ENCODE results near the gene APIP. TPM values are rescaled to one million over a fixed set of nuclear protein-coding genes. Genes with fewer than 3 reads are reported as not detected.
"Not testable (repeated sequence)": the region's sequence is repeated elsewhere in the genome, so short reads cannot be mapped to it uniquely, and the experiment has no call there.

The APIP gene
- total RNA-seq, 2 experiments from 2014 or later, result 43.6 to 43.7 TPM

DNA sequence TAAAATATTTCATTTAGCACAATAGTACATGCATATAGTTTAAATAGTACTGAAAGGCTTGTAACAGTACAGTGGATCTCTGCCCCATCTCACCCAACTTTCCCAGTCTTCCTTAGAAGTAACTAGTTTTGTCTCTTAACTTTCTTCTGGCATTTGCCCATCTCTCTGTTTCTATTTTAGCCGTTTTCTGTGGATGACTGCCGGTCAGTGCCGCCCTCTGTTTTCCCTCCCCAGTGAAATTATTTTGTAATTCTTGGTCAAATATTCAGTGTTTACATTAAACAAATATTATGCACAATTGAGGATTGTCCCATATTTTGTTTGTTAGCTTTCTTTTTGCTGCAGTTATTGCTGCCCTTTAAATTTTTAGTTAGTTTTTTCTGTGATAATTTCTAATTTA is 8.5 kb upstream of the APIP start:
- Mint-ChIP-seq H3K9me3 (ENCODE audit: low read depth) (no peaks in the 10 kb centered on the region), H3K27ac (no peak overlapping the region), H3K36me3 (ENCODE audit: low read depth) (peaks cover 1% of the 10 kb centered on the region), H3K27me3 (no peaks in the 10 kb centered on the region), H3K4me1 (peaks cover 21% of the 10 kb centered on the region), H3K4me3 (no peak overlapping the region)
- ATAC-seq (no peak), DNase-seq (no peak)
- ChIA-PET POLR2A (no interaction called here), CTCF (interaction anchor here (0.6 to 6.5 kb wide), 24 partner anchors 9 to 560 kb away, joined by 3 to 98 read pairs (median 4); partner anchors contain the start of genes APIP, CD44 and PDHX)
- intact Hi-C loops (cut with DNase I, micrococcal nuclease), result loop anchor here in 1 of 2 experiments (5.0 kb wide), 1 partner anchor 218 kb away; no protein-coding TSS in a partner anchor

DNA sequence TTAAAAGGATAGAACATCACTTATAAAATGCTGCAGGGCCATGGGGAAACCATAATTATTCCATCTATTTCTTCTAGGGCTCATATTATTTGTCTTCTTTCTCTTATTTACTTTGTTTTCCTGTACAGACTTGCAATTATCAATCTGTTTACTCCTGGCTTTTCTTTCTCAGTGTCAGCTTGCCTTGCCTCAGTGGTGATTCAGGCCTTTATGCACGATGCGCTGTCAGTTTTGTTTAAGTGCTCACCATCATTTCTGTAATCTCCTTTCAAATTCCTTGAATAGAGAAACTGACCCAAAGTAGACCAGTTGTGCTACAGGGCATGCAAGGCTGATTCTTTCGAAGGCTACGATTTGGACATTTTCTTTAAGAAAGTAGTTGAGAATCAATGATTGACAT is 5.0 kb upstream of the APIP start:
- CTCF ChIA-PET, result interaction anchor here (0.8 to 6.5 kb wide), 2 partner anchors 471 kb away, joined by 3 to 98 read pairs; no protein-coding TSS in a partner anchor

DNA sequence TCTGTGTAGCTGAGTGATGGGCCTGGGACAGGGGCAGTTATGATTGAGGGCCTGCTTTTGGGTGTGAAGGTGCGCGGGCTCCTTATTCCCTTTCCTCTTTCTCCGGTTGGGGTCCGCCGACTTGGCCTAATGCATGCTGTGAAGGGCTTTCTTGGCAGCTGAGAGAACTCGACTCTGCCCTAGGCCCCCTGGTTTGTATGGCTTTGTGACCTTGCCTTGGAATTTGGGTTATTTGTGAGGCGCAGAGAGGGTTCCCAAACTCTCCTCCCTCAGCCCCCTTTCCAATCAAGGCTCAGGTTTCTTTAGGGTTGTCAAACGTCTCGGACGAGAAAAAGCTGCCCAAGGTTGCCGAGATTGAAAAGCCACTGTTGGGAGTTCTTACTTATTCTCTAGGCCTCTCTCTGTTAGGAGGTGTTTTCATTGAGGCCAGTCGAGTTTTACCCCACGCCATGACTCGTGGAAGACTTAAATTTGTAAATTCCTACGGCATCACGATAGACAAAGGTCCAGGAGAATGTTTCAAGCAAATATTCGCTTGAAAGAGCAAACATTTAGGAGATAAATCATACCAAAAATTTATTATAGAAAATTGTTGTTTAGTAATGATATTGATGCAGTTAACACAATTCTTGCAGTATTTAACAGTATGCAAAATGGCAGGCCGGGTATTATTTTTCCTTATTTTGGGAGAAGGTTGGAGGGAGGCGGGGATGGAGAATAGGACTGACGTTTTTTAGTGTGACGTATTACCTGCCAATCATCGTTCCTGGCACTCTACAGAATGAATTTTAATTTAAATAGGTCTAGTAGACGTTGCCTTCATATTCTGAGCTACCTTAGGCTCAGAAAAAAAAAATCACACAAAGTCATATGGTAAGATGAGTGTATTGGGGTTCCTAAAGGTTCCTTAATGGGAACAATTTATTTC is 928 bp upstream of the APIP start:
- Mint-ChIP-seq H3K9me3 (ENCODE audit: low read depth) (peaks cover 5% of the 10 kb centered on the region), H3K4me1 (peaks cover 41% of the 10 kb centered on the region), H3K27ac (peak overlapping the region; percentile 95), H3K36me3 (ENCODE audit: low read depth) (peaks cover 18% of the 10 kb centered on the region), H3K4me3 (peak overlapping the region; percentile 91), H3K27me3 (no peaks in the 10 kb centered on the region)
- intact Hi-C loops (cut with DNase I, micrococcal nuclease), result loop anchor here (1.0 to 10.0 kb wide), 15 partner anchors 124 to 1590 kb away; partner anchors contain the start of genes CD44 (in 1 of the 2), COMMD9 (in 1 of the 2), NAT10 (in 1 of the 2) and TRIM44 (in 1 of the 2)
- ChIA-PET POLR2A (interaction anchor here (0.7 to 1.7 kb wide), 2 partner anchors 13 to 96 kb away, joined by 3 to 4 read pairs; no protein-coding TSS in a partner anchor), CTCF (interaction anchor here (0.6 to 3.7 kb wide), 9 partner anchors 8 to 1028 kb away, joined by 3 to 13 read pairs (median 3); no protein-coding TSS in a partner anchor)
- no peak for DNase-seq
- no peak for ATAC-seq

More for the DNA sequence above, 5.0 kb upstream of the APIP start:
- H3K9me3 Mint-ChIP-seq (ENCODE audit: low read depth), result no peaks in the 10 kb centered on the region
- ATAC-seq, result no peak
- H3K36me3 Mint-ChIP-seq (ENCODE audit: low read depth), result no peaks in the 10 kb centered on the region
- no peak overlapping the region for H3K4me3 Mint-ChIP-seq
- H3K4me1 Mint-ChIP-seq, result peaks cover 24% of the 10 kb centered on the region
- H3K27me3 Mint-ChIP-seq, result no peaks in the 10 kb centered on the region
- no peak overlapping the region for H3K27ac Mint-ChIP-seq
- intact Hi-C loops (cut with DNase I, micrococcal nuclease), result no loop called here
- POLR2A ChIA-PET, result no interaction called here
- DNase-seq, result no peak

DNA sequence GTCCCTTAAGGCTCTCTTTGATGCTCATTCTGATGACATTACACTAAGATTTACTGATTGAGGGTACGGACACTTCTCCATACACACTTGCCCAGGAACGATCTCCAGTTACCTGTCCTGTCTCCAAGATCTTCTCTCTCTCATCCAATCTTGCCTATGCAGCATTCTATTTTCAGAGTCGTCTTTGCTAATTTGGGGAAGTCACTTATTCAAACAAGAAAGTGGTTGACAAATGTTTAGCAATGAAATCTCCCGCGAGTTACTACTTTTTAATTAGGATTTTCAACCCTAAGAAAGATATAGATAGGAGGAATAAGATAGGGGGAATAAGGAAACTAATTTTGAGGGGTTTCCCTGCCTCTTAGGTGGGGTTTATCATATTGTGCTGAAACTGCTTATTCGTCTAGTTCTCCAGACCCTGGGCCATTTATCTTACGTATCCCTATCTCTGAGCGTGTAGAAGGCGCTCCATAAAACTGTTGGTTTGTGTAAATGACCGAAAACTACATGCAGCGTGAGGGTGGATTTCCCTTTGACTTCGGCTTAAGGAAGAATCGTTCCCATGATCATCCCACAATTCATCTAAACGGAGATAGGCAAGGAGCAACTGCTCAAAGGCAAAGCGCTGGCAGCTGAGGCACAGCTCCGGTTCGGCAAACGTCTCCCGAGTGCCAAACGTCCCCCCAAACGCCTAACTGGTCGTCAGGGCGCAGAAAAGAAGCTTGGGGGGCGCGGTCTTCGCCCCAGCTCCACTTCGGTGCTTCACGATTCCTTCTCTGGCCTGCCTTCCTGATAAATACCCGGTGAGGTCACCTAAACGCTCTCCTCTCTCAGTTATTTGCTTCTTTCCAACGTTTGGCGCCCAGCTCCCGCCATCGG is 804 bp downstream of the APIP start:
- ChIA-PET CTCF (interaction anchor here (0.6 to 3.7 kb wide), 5 partner anchors 10 to 1030 kb away, joined by 3 to 10 read pairs (median 3); no protein-coding TSS in a partner anchor), POLR2A (interaction anchor here (0.9 to 1.7 kb wide), 2 partner anchors 15 to 231 kb away, joined by 4 to 6 read pairs; no protein-coding TSS in a partner anchor)
- H3K27me3 Mint-ChIP-seq, result no peaks in the 10 kb centered on the region
- peaks cover 20% of the 10 kb centered on the region for H3K36me3 Mint-ChIP-seq (ENCODE audit: low read depth)
- peak overlapping the region; percentile 91 for H3K4me3 Mint-ChIP-seq
- H3K4me1 Mint-ChIP-seq, result peaks cover 35% of the 10 kb centered on the region
- ATAC-seq (no peak), DNase-seq (no peak)
- H3K27ac Mint-ChIP-seq, result peak overlapping the region; percentile 95
- H3K9me3 Mint-ChIP-seq (ENCODE audit: low read depth), result peaks cover 5% of the 10 kb centered on the region
- intact Hi-C loops (cut with DNase I, micrococcal nuclease), result loop anchor here (1.0 to 10.0 kb wide), 15 partner anchors 125 to 1592 kb away; partner anchors contain the start of genes CD44 (in 1 of the 2), COMMD9 (in 1 of the 2), NAT10 (in 1 of the 2) and TRIM44 (in 1 of the 2)

DNA sequence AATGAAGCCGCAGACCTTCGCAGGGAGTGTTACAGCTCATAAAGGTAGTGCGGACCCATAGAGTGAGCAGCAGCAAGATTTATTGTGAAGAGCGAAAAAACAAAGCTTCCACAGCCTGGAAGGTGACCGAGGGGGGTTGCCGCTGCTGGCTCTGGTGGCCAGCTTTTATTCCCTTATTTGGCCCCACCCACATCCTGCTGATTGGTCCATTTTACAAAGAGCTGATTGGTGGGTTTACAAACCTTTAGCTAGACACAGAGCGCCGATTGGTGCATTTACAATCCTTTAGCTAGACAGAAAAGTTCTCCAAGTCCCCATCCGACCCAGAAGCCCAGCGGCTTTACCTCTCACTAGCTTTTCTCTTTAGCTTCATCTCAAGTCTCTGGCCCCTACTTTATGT is 2.6 kb downstream of the APIP start:
- H3K4me3 Mint-ChIP-seq; H3K27me3 Mint-ChIP-seq; POLR2A ChIA-PET; H3K27ac Mint-ChIP-seq; DNase-seq; ATAC-seq; H3K9me3 Mint-ChIP-seq (ENCODE audit: low read depth): not testable (repeated sequence)
- H3K4me1 Mint-ChIP-seq, result peaks cover 34% of the 10 kb centered on the region
- CTCF ChIA-PET, result interaction anchor here (3.7 kb wide), 1 partner anchor 12 kb away, joined by 10 read pairs; no protein-coding TSS in a partner anchor
- peaks cover 20% of the 10 kb centered on the region for H3K36me3 Mint-ChIP-seq (ENCODE audit: low read depth)
- intact Hi-C loops (cut with DNase I, micrococcal nuclease), result loop anchor here in 1 of 2 experiments (10.0 kb wide), 2 partner anchors 669 to 1371 kb away; partner anchors contain the start of gene COMMD9

DNA sequence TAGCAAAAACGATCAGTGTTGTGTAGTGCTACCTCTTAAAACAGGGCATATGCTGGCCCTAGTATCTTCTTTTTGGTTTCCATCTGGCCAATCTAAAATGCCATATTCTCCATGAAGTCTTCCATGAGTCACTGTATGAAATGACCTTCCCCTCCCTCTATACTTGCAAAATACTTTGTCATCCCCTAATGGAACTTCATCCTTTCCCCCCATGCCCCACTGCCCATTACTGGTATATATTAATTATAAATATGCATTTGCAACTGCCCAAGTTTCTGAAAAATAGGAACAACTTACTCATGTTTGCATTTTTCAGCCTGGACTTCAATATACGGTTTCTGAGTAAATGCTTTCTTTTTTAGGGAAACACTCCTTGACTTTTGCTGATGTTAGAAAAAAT is 4.5 kb downstream of the APIP start:
- Mint-ChIP-seq H3K9me3 (ENCODE audit: low read depth) (peaks cover 5% of the 10 kb centered on the region), H3K4me3 (no peak overlapping the region), H3K36me3 (ENCODE audit: low read depth) (peaks cover 21% of the 10 kb centered on the region), H3K27me3 (no peaks in the 10 kb centered on the region), H3K27ac (no peak overlapping the region), H3K4me1 (peaks cover 18% of the 10 kb centered on the region)
- ChIA-PET CTCF (no interaction called here), POLR2A (interaction anchor here (0.6 kb wide), 1 partner anchor 662 kb away, joined by 3 read pairs; no protein-coding TSS in a partner anchor)
- intact Hi-C loops (cut with DNase I, micrococcal nuclease), result loop anchor here in 1 of 2 experiments (10.0 kb wide), 2 partner anchors 667 to 1373 kb away; partner anchors contain the start of gene COMMD9
- DNase-seq, result no peak
- no peak for ATAC-seq

DNA sequence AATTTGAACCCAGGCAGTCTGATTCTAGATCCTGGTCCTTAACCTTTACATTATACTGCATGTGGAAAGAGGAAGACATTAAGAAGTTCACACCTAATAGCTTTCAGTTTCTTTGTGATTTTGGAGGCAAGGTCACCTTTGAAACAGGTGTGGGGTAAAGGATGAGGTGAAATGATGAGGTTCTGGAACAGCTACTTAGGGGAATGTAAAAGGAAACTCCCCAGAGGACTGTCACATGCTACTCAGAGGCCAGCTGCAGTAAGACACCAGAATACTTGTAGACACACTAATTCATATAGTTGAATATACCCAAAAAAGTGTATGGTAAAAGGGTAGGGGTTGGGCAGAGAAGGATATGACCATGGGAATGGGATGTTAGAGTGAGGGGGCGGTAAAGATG is 5.4 kb downstream of the APIP start:
- Mint-ChIP-seq H3K4me1 (peaks cover 18% of the 10 kb centered on the region), H3K27me3 (no peaks in the 10 kb centered on the region), H3K9me3 (ENCODE audit: low read depth) (peaks cover 5% of the 10 kb centered on the region), H3K27ac (no peak overlapping the region), H3K36me3 (ENCODE audit: low read depth) (peaks cover 23% of the 10 kb centered on the region), H3K4me3 (no peak overlapping the region)
- POLR2A ChIA-PET, result interaction anchor here (0.6 kb wide), 1 partner anchor 468 kb away, joined by 4 read pairs; no protein-coding TSS in a partner anchor
- CTCF ChIA-PET, result no interaction called here
- no peak for DNase-seq
- intact Hi-C loops (cut with DNase I, micrococcal nuclease), result loop anchor here in 1 of 2 experiments (10.0 kb wide), 2 partner anchors 666 to 1374 kb away; partner anchors contain the start of gene COMMD9
- ATAC-seq, result no peak

DNA sequence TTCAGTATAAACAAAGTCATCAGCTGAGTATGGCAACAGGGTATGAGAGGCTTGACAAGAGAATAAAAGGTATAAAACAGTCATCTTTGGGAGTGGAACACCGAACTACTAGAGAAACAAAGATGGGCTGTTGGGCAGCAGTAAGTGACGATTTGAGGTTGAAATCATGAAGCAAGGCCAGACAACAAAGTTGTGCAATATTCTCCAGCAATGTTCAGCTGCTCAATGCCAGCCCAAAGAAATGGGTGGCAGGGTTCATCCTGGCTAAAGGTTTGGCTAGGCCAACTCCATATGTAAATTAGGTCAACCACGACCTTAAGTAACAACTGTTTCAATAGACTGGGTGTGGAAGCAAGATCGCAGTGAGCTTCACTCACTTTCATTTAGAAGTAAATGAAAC is 6.2 kb downstream of the APIP start:
- CTCF ChIA-PET, result interaction anchor here (0.7 to 1.0 kb wide), 2 partner anchors 40 to 329 kb away, joined by 3 read pairs; no protein-coding TSS in a partner anchor
- Mint-ChIP-seq H3K4me1 (peaks cover 15% of the 10 kb centered on the region), H3K27ac (no peak overlapping the region), H3K36me3 (ENCODE audit: low read depth) (peaks cover 22% of the 10 kb centered on the region), H3K9me3 (ENCODE audit: low read depth) (peaks cover 5% of the 10 kb centered on the region), H3K4me3 (no peak overlapping the region), H3K27me3 (no peaks in the 10 kb centered on the region)
- no peak for ATAC-seq
- intact Hi-C loops (cut with DNase I, micrococcal nuclease), result loop anchor here in 1 of 2 experiments (10.0 kb wide), 2 partner anchors 665 to 1375 kb away; partner anchors contain the start of gene COMMD9
- DNase-seq, result no peak
- POLR2A ChIA-PET, result no interaction called here

DNA sequence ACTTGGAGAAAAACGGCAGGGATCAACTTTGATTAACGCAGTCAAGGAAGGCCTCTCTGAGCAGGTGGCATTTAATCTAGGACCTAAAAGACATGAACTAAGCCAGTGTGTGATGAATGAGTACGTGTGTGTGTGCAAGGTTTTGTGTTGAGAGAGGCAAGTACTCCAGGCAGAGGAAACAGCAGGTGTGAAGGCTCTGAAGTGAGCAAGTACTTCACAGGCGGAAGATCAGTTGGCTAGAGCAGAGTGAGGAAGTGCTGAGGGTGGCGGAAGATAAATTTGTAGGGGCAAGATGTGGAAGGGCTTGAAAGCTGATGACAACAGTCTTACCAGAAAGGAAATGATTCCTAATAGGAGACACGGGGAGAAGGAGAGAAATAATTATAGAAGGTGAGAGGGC is 6.8 kb downstream of the APIP start:
- CTCF ChIA-PET, result interaction anchor here (0.5 to 1.2 kb wide), 3 partner anchors 330 to 432 kb away, joined by 3 to 4 read pairs (median 3); no protein-coding TSS in a partner anchor

DNA sequence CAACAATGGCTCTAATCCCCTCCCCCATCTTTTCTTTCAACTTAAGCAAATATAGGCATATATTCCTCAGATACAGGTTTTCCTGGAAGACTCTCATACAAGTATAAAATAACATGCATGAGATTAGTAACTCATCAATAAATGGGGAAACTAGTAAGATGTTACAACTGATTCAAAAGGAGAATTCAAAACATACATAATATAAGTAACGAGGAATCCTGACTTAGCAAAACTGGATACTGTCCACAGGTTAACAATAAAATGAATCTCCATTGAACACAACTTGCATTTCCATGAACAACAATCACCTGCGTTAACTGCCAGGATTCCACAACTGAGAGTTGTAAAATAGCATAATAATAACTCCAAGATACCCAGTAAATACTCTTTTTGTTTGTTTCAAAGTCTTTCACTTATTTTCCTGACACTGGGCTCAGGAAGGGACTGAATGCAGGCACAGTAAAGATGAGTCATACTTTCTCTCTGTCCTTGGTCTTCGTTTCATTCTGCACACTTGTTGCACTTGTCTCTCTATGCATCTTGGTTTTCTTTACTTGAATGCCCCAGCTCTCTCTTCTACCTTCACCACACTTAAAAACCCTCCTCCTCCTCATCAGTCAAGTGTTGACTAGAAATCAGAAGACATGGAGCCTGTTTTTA is 8.1 kb downstream of the APIP start:
- intact Hi-C loops (cut with DNase I, micrococcal nuclease), result no loop called here
- ChIA-PET CTCF (interaction anchor here (0.6 to 1.2 kb wide), 3 partner anchors 19 to 908 kb away, joined by 3 to 4 read pairs (median 3); no protein-coding TSS in a partner anchor), POLR2A (no interaction called here)
- Mint-ChIP-seq H3K9me3 (ENCODE audit: low read depth) (no peaks in the 10 kb centered on the region), H3K36me3 (ENCODE audit: low read depth) (peaks cover 30% of the 10 kb centered on the region), H3K4me1 (peaks cover 4% of the 10 kb centered on the region), H3K27ac (no peak overlapping the region), H3K27me3 (no peaks in the 10 kb centered on the region), H3K4me3 (no peak overlapping the region)
- ATAC-seq, result no peak
- no peak for DNase-seq

More for the DNA sequence above, 6.8 kb downstream of the APIP start:
- Mint-ChIP-seq H3K9me3 (ENCODE audit: low read depth) (peaks cover 5% of the 10 kb centered on the region), H3K27me3 (no peaks in the 10 kb centered on the region), H3K4me3 (no peak overlapping the region), H3K4me1 (peaks cover 14% of the 10 kb centered on the region), H3K36me3 (ENCODE audit: low read depth) (peaks cover 27% of the 10 kb centered on the region), H3K27ac (no peak overlapping the region)
- DNase-seq (no peak), ATAC-seq (peak; percentile 39)
- POLR2A ChIA-PET, result no interaction called here
- intact Hi-C loops (cut with DNase I, micrococcal nuclease), result no loop called here
